C4-2B (cell line): ENCODE measurements around the gene FAM20A.

Experiments used
- H3K27ac ChIP-seq: fragments of 450-650 bp; 2 replicates; pipeline ENCODE4 v1.5.1; 2017
- ZFX ChIP-seq: fragments of 450-650 bp; IDR thresholded peaks from 2 replicates; pipeline ENCODE4 v1.6.1; 2017
- TF ChIP-seq, protein P1 (sequence below): fragments of 450-650 bp; conservative IDR thresholded peaks from 2 replicates; pipeline ENCODE4 v1.5.1; 2017; ENCODE audit warnings: mild to moderate bottlenecking

FAM20A gene

DNA sequence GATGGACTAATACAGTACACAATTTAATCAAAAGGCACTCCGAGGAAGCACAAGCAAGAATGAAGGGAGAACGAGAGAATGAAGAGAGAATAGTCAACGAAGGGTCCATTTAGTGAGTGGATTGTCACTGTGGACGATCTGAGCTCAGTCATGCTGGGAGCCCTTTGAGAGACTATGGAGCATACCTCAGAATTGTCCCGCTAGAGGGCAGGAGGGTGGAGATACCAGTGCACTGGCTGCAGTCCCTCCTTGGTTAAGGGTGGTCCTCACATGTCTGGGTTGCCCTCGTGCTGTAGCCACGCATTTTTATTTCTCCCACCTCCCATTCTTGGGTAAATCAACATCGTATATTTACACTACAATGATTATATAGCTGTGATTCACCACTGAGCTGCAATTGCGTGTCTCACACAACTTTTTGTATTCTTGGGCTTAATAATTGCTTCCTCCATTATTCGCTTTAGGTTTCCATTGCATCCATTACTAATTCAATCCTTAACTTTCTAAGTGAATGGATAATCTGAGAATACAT, 33.2 kb upstream of the FAM20A start:
- no peak overlapping the region for H3K27ac ChIP-seq
- TF ChIP-seq, protein P1, sequence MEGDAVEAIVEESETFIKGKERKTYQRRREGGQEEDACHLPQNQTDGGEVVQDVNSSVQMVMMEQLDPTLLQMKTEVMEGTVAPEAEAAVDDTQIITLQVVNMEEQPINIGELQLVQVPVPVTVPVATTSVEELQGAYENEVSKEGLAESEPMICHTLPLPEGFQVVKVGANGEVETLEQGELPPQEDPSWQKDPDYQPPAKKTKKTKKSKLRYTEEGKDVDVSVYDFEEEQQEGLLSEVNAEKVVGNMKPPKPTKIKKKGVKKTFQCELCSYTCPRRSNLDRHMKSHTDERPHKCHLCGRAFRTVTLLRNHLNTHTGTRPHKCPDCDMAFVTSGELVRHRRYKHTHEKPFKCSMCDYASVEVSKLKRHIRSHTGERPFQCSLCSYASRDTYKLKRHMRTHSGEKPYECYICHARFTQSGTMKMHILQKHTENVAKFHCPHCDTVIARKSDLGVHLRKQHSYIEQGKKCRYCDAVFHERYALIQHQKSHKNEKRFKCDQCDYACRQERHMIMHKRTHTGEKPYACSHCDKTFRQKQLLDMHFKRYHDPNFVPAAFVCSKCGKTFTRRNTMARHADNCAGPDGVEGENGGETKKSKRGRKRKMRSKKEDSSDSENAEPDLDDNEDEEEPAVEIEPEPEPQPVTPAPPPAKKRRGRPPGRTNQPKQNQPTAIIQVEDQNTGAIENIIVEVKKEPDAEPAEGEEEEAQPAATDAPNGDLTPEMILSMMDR, result 0 out of 2 replicates have a peak, but pooled peaks have one; percentile 2
- no peak for TF ChIP-seq ZFX

DNA sequence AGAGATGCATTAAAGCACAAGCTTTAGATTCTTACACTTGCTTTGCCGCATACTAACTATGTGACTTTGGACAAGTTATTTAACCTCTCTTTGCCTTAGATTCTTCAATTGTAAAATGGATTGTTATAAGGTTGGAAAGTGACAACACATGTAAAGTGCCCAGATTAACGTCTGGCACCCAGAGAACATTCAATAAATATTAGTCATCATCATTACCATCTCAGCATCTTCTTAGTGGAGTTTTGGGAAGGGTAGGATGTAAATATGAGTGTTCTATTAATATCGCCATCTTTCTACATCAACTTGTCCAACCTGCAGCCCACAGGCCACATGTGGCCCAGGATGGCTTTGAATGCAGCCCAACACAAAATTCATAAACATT, 27.4 kb upstream of the FAM20A start:
- no peak overlapping the region for H3K27ac ChIP-seq
- TF ChIP-seq ZFX, result no peak
- TF ChIP-seq, protein P1, result no peak

DNA sequence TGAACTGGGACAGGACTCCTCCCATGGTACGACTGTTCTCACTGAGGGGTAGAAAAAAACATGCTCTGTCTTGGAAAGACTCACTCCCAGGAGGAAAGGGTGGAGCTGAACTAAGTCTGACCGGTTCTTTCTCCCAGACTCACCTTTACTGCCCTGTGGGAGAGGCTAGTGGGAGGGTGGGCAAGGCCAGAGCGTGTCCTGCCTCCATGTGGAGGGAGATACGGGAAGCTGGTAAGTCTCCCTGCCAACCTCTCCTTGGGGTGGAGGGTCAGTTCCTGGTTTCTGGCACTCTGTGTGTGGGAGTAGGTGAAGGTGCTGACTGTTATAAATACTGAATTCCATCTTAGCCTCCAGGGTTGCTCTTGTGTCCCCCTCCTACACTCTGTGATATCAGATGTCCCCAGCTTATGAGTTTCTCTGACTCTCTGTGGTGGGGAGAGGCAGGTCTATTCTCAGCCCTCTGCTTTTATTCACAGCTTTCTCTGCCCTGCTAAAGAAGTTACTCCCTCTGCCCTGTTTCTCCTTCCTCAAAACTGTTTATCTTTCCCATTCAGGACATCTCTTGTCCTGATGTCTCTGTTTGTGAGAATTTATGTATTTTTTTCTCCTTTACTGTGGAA, 26.9 kb upstream of the FAM20A start:
- H3K27ac ChIP-seq, result peak overlapping the region; percentile 8; the same call in 1 of the 2 replicates
- TF ChIP-seq ZFX, result no peak
- TF ChIP-seq, protein P1, result no peak

DNA sequence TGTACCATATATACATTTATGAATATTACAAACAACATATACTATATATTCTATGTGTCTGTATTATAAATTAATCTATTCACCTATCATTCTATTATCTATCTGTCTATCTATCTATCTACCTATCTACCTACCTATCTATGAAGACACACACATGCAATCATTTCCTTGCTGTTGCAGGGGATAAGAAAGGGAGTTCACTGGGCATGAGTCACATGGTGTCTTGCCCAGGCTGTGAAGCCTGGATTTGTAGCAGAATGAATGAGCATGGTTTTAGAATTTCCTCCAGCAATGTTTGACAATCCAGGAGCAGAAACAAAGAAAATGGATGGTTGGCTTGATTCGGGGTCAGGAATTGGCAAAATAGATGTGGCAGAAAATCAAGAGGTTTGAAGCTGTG, 23.2 kb upstream of the FAM20A start:
- H3K27ac ChIP-seq, result no peak overlapping the region

DNA sequence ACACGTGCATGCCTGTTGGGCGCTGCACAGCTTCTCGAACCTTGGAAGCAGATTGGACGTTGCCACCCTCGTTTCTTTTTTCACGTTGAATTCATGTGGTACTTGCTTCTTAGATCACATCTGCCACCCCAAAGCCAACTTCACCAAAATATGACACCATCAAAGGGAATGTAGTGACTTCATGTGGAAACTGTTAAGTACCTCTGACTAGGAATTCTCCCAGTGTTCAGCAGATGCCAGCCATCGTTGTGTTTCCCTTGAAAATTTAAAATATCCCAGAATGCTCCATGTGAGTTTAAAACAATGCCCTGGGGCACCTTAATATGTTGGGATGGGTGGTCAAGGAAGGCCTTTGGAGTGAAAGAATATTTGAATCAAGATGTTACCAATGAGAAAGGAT, 22.6 kb upstream of the FAM20A start:
- TF ChIP-seq ZFX, result no peak
- TF ChIP-seq, protein P1, result no peak
- no peak overlapping the region for H3K27ac ChIP-seq

More for the DNA sequence above, 23.2 kb upstream of the FAM20A start:
- TF ChIP-seq ZFX, result no peak
- TF ChIP-seq, protein P1, result no peak

DNA sequence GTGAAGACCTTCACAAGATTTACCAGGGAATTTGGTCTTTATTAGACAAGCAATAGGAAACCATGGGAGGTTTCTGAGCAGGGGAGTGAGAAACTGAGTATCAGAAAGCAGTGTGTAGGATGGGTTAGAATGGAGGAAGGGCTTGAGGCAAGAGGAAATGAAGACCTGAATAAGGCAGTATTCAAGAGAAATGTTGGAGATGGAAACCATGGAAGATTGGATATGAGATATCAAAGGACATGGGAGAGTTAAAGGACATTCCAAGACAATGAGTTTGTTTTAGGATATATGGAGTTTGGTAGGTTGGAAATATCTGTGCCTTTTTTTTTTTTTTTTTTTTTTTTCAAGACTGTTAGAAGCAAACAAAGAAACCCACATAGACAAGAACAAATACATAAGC, 21.3 kb upstream of the FAM20A start:
- TF ChIP-seq ZFX, result no peak
- TF ChIP-seq, protein P1, result no peak

DNA sequence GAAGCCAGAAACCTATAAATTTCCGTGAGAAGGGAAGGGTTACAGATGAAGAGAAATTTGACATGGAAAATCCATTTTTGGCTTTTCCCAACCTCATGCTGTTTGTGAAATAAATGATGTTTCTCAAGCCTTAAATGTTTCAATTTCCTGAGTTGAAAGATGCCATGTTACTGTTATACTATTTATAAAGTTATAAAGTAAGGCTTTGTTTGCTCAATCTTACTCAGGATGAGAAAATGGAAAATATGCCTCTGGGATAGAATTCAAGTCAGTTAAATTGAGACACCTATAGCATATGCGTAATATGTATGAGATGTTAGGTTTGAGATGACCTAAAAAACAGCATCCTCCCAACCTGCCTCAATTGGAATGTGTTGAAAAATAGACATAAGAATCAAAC, 19.9 kb upstream of the FAM20A start:
- no peak overlapping the region for H3K27ac ChIP-seq
- no peak for TF ChIP-seq ZFX
- TF ChIP-seq, protein P1, result no peak

More for the DNA sequence above, 21.3 kb upstream of the FAM20A start:
- H3K27ac ChIP-seq, result no peak overlapping the region
